Neural crest cell (in vitro differentiated cells): ENCODE results near the gene CLTC. TPM values are rescaled to one million over a fixed set of nuclear protein-coding genes. Genes with fewer than 3 reads are reported as not detected.

Experiments
- DNase-seq: peaks from one replicate; pipeline ENCODE4 v3.0.0; 2021; ENCODE audit warnings: low read depth, mixed read lengths, low spot score
- H3K27ac Mint-ChIP-seq: one replicate; pipeline ENCODE4 v1.8.0; 2021; ENCODE audit warnings: mild to moderate bottlenecking, mixed read lengths; ENCODE audit not compliant: unreplicated experiment
- H3K27me3 Mint-ChIP-seq: 2 replicates; pipeline ENCODE4 v1.8.0; 2021; ENCODE audit warnings: low read depth, mild to moderate bottlenecking, mixed read lengths
- H3K36me3 Mint-ChIP-seq: 2 replicates; pipeline ENCODE4 v1.8.0; 2021; ENCODE audit warnings: low read depth, mild to moderate bottlenecking, mixed read lengths
- H3K4me1 Mint-ChIP-seq: 2 replicates; pipeline ENCODE4 v1.8.0; 2021; ENCODE audit warnings: mixed read lengths
- H3K4me3 Mint-ChIP-seq: one replicate; pipeline ENCODE4 v1.8.0; 2021; ENCODE audit warnings: mild to moderate bottlenecking, mixed read lengths
- H3K9me3 Mint-ChIP-seq: 2 replicates; pipeline ENCODE4 v1.8.0; 2021; ENCODE audit warnings: mixed read lengths
- total RNA-seq: library from RNA; stranded (reverse); gene quantifications from 2 replicates; pipeline ENCODE4 v1.2.1, GENCODE V29; 2021
- TF ChIP-seq, protein P1 (sequence below): fragments of 200-600 bp; sonication (generic); conservative IDR thresholded peaks from 2 replicates; pipeline ENCODE4 v1.5.0; 2021; ENCODE audit warnings: antibody characterized with exemption, mild to moderate bottlenecking

Gene CLTC
- total RNA-seq, 1 donor from 2014 or later: 244 TPM

DNA sequence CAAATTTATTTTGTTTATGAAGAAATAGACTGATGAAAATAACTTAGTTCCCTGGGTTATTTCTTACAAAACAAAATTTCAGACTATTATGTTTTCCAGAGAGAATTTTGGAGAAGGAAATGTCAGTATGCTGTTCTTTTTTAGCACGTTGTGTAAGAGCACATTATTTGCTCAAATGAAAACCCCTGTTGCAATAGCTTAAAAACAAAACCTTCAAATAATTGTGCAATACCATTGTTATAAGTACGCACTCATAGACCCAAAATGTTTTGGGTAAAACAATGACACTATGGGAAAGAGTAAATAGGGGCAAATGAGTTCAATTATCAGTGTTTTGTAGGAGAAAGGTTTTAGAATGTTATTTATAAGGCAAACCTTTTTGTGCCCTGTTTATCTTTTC is 106.0 kb downstream of the CLTC start:
- H3K27ac Mint-ChIP-seq: no peak overlapping the region
- TF ChIP-seq, protein P1, sequence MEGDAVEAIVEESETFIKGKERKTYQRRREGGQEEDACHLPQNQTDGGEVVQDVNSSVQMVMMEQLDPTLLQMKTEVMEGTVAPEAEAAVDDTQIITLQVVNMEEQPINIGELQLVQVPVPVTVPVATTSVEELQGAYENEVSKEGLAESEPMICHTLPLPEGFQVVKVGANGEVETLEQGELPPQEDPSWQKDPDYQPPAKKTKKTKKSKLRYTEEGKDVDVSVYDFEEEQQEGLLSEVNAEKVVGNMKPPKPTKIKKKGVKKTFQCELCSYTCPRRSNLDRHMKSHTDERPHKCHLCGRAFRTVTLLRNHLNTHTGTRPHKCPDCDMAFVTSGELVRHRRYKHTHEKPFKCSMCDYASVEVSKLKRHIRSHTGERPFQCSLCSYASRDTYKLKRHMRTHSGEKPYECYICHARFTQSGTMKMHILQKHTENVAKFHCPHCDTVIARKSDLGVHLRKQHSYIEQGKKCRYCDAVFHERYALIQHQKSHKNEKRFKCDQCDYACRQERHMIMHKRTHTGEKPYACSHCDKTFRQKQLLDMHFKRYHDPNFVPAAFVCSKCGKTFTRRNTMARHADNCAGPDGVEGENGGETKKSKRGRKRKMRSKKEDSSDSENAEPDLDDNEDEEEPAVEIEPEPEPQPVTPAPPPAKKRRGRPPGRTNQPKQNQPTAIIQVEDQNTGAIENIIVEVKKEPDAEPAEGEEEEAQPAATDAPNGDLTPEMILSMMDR: no peak
- no peak overlapping the region for H3K4me3 Mint-ChIP-seq
- H3K36me3 Mint-ChIP-seq: no peaks in the 10 kb centered on the region
- DNase-seq: no peak
- H3K9me3 Mint-ChIP-seq: no peaks in the 10 kb centered on the region
- no peaks in the 10 kb centered on the region for H3K27me3 Mint-ChIP-seq
- H3K4me1 Mint-ChIP-seq: no peaks in the 10 kb centered on the region

GRCh38 chr17:59727817-59728533 is 108.3 kb downstream of the CLTC start:
- no peaks in the 10 kb centered on the region for H3K36me3 Mint-ChIP-seq
- TF ChIP-seq, protein P1: no peak
- H3K4me1 Mint-ChIP-seq: no peaks in the 10 kb centered on the region
- no peaks in the 10 kb centered on the region for H3K27me3 Mint-ChIP-seq
- H3K9me3 Mint-ChIP-seq: no peaks in the 10 kb centered on the region
- no peak overlapping the region for H3K27ac Mint-ChIP-seq
- DNase-seq: no peak
- H3K4me3 Mint-ChIP-seq: no peak overlapping the region

DNA sequence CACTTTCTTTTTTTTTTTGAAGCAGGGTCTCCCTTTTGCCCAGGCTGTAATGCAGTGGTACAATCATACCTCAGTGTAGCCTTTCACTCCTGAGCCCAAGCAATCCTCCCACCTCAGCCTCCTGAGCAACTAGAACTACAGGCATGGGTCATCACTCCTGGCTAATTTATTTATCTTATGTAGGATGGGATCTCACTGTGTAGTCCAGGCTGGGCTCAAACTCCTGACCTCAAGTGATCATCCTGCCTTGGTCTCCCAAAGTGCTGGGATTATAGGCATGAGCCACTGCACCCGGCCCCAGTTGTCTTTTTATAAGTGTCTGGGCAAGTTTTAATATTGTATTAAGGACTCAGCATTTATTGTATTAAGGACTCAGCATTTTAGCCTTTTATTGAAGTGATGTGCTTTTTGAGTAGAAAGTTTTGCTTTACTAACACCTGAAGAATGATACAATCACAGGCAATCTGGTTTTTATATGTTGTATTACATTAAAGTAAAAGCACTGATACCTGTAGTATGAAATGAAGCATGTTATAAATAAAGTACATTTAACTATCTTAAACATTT is 110.7 kb downstream of the CLTC start:
- TF ChIP-seq, protein P1: no peak
- Mint-ChIP-seq H3K36me3 (no peaks in the 10 kb centered on the region), H3K9me3 (no peaks in the 10 kb centered on the region)

GRCh38 chr17:59733697-59734096 is 114.0 kb downstream of the CLTC start:
- no peak overlapping the region for H3K4me3 Mint-ChIP-seq
- no peaks in the 10 kb centered on the region for H3K4me1 Mint-ChIP-seq
- no peak for DNase-seq
- TF ChIP-seq, protein P1: no peak
- no peaks in the 10 kb centered on the region for H3K9me3 Mint-ChIP-seq
- H3K27ac Mint-ChIP-seq: no peak overlapping the region
- H3K27me3 Mint-ChIP-seq: no peaks in the 10 kb centered on the region
- H3K36me3 Mint-ChIP-seq: no peaks in the 10 kb centered on the region

More for the DNA sequence above, 110.7 kb downstream of the CLTC start:
- DNase-seq: no peak
- no peak overlapping the region for H3K27ac Mint-ChIP-seq
- no peaks in the 10 kb centered on the region for H3K4me1 Mint-ChIP-seq
- H3K27me3 Mint-ChIP-seq: no peaks in the 10 kb centered on the region
- H3K4me3 Mint-ChIP-seq: no peak overlapping the region

- TF ChIP-seq, protein P1: no peak
- Mint-ChIP-seq H3K27ac (no peak overlapping the region), H3K27me3 (no peaks in the 10 kb centered on the region), H3K4me1 (no peaks in the 10 kb centered on the region), H3K9me3 (no peaks in the 10 kb centered on the region), H3K4me3 (no peak overlapping the region), H3K36me3 (no peaks in the 10 kb centered on the region)
- no peak for DNase-seq
These were observed 114.5 kb downstream of the CLTC start for GRCh38 chr17:59734226-59734625.
